Ramos (cell line): ENCODE measurements around the gene ZNF350.
"Not testable (repeated sequence)": the region's sequence is repeated elsewhere in the genome, so short reads cannot be mapped to it uniquely, and the experiment has no call there.

Experiments used
- in situ Hi-C: fragments of 300-500 bp; cut with MboI; formaldehyde crosslinking; loops from one replicate; pipeline ENCODE4 v1.14.3; 2022; ENCODE audit warnings: low sequenced_read_pairs; ENCODE audit not compliant: unreplicated experiment

Gene ZNF350

GRCh38 chr19:51986309-51987291 is at the start of gene ZNF350:
TSS of gene ZNF350 (minus strand) at chr19:51986840. CDS start at chr19:51974360, 12,480 bp downstream.
- in situ Hi-C loops = no loop called here

GRCh38 chr19:52034051-52034728 is 47.5 kb upstream of the ZNF350 start:
- in situ Hi-C loops = no loop called here

- in situ Hi-C loops = no loop called here
Measured at GRCh38 chr19:52028780-52029123, 42.1 kb upstream of the ZNF350 start.

- in situ Hi-C loops = no loop called here
Measured at GRCh38 chr19:52028027-52028779, 41.6 kb upstream of the ZNF350 start, which contains the start of gene ZNF614. TSS of gene ZNF614 (minus strand) at chr19:52028379. CDS start at chr19:52025745, 2,634 bp downstream.

GRCh38 chr19:52026255-52026990 is 39.8 kb upstream of the ZNF350 start:
- in situ Hi-C loops = not testable (repeated sequence)

GRCh38 chr19:52024478-52024877 is 37.8 kb upstream of the ZNF350 start:
- in situ Hi-C loops = not testable (repeated sequence)

GRCh38 chr19:52022193-52022592 is 35.6 kb upstream of the ZNF350 start:
- in situ Hi-C loops = no loop called here

GRCh38 chr19:52020506-52020905 is 33.9 kb upstream of the ZNF350 start:
- in situ Hi-C loops = no loop called here

GRCh38 chr19:52010674-52011073 is 24.0 kb upstream of the ZNF350 start:
- in situ Hi-C loops = no loop called here

GRCh38 chr19:52007806-52008557 is 21.3 kb upstream of the ZNF350 start, which contains the start of gene ZNF615:
TSS of gene ZNF615 (minus strand) at chr19:52008211. CDS start at chr19:52003711, 4,500 bp downstream.
- in situ Hi-C loops = no loop called here

GRCh38 chr19:52007451-52007805 is 20.8 kb upstream of the ZNF350 start:
- in situ Hi-C loops = no loop called here

GRCh38 chr19:51994048-51994644 is 7.5 kb upstream of the ZNF350 start:
- in situ Hi-C loops = no loop called here

- in situ Hi-C loops = no loop called here
Measured at GRCh38 chr19:51993422-51993821, 6.8 kb upstream of the ZNF350 start.

GRCh38 chr19:51983361-51983760 is 3.3 kb downstream of the ZNF350 start:
- in situ Hi-C loops = no loop called here

GRCh38 chr19:51980926-51981325 is 5.7 kb downstream of the ZNF350 start:
- in situ Hi-C loops = not testable (repeated sequence)

- in situ Hi-C loops = no loop called here
Measured at GRCh38 chr19:51980116-51980736, 6.4 kb downstream of the ZNF350 start.

- in situ Hi-C loops = no loop called here
Measured at GRCh38 chr19:51978882-51979281, 7.8 kb downstream of the ZNF350 start.

- in situ Hi-C loops = no loop called here
Measured at GRCh38 chr19:51977346-51977745, 9.3 kb downstream of the ZNF350 start.
